HG03108 (cell line): ENCODE measurements around the gene PRPF40A.

Source experiments
- ATAC-seq: cut with Tn5 transposase; IDR thresholded peaks from one replicate; pipeline ENCODE4 v1.9.1; 2021; ENCODE audit warnings: moderate library complexity; ENCODE audit not compliant: unreplicated experiment

Gene PRPF40A

GRCh38 chr2:152622219-152622618, 95.0 kb downstream of the PRPF40A start:
- ATAC-seq = no peak

- no peak for ATAC-seq
These were observed 96.3 kb downstream of the PRPF40A start for GRCh38 chr2:152620985-152621384.

- no peak for ATAC-seq
These were observed 97.1 kb downstream of the PRPF40A start for GRCh38 chr2:152620208-152620607.

GRCh38 chr2:152618193-152618564, 99.1 kb downstream of the PRPF40A start:
- no peak for ATAC-seq

GRCh38 chr2:152617456-152618192, 99.6 kb downstream of the PRPF40A start:
- ATAC-seq = no peak

- ATAC-seq = no peak
These were observed 102.1 kb downstream of the PRPF40A start for GRCh38 chr2:152615177-152615576.

GRCh38 chr2:152613235-152613634, 104.0 kb downstream of the PRPF40A start:
- no peak for ATAC-seq

- peak; percentile 86 for ATAC-seq
These were observed 105.6 kb downstream of the PRPF40A start for GRCh38 chr2:152611458-152612231.

- no peak for ATAC-seq
These were observed 107.6 kb downstream of the PRPF40A start for GRCh38 chr2:152609699-152610098.

GRCh38 chr2:152609154-152609553, 108.1 kb downstream of the PRPF40A start:
- ATAC-seq = no peak

GRCh38 chr2:152607793-152608300, 109.4 kb downstream of the PRPF40A start:
- ATAC-seq = no peak

GRCh38 chr2:152606941-152607340, 110.3 kb downstream of the PRPF40A start:
- ATAC-seq = no peak

- ATAC-seq = no peak
These were observed 111.2 kb downstream of the PRPF40A start for GRCh38 chr2:152606081-152606480.

- no peak for ATAC-seq
These were observed 114.1 kb downstream of the PRPF40A start for GRCh38 chr2:152603166-152603565.

GRCh38 chr2:152602750-152603149, 114.5 kb downstream of the PRPF40A start:
- no peak for ATAC-seq
